Caco-2 (cell line): ENCODE measurements around the gene COL9A3. TPM values are rescaled to one million over a fixed set of nuclear protein-coding genes. Genes with fewer than 3 reads are reported as not detected.
A peak's percentile ranks its signal among the peaks of the same experiment; 100 is the strongest.

ENCODE experiments used
- BruUV-seq: library from RNA; stranded (reverse); fragments of 400-500 nt; replicated peaks from 2 replicates; lab custom pipeline; 2021; lab: Mats Ljungman, UMichigan
- CTCF ChIA-PET: fragments of 300-600 bp; sonication (Branson Sonifier 250); formaldehyde crosslinking; loops from one replicate; lab custom pipeline; 2022; ENCODE audit warnings: antibody characterized with exemption; lab: Charles Lee
- POLR2A ChIA-PET: fragments of 300-600 bp; sonication (Branson Sonifier 250); formaldehyde crosslinking; loops from one replicate; lab custom pipeline; 2022; ENCODE audit warnings: antibody characterized with exemption; lab: Charles Lee
- DNase-seq, 2 experiments: peaks; one replicate each; pipeline versions ENCODE4 v3.0.0 to v3.0.0-alpha.2; 2020 to 2022
- H3K27me3 ChIP-seq: replicated peaks from 2 replicates; pipeline ENCODE4 v1.6.0; 2011; ENCODE audit warnings: low read length; ENCODE audit not compliant: control insufficient read depth, insufficient read depth
- H3K36me3 ChIP-seq: 2 replicates; pipeline ENCODE4 v1.5.1; 2011; ENCODE audit warnings: low read length; ENCODE audit not compliant: control insufficient read depth, insufficient read depth
- H3K4me1 ChIP-seq: fragments of 250-450 bp; sonication (Bioruptor Pico); 2 replicates; pipeline ENCODE4 v1.5.1; 2020; ENCODE audit warnings: mild to moderate bottlenecking
- H3K4me3 ChIP-seq: 2 replicates; pipeline ENCODE4 v1.5.1; 2011; ENCODE audit warnings: low read depth, mild to moderate bottlenecking, control low read depth, low read length
- H3K9me3 ChIP-seq: fragments of 250-450 bp; sonication (Bioruptor Pico); 2 replicates; pipeline ENCODE4 v1.5.1; 2020; ENCODE audit warnings: mild to moderate bottlenecking, moderate library complexity
- H3K27ac Mint-ChIP-seq: one replicate; pipeline ENCODE4 v1.8.0; 2022; ENCODE audit warnings: mixed read lengths; ENCODE audit not compliant: unreplicated experiment
- H3K27me3 Mint-ChIP-seq: one replicate; pipeline ENCODE4 v1.8.0; 2022; ENCODE audit warnings: mixed read lengths; ENCODE audit not compliant: insufficient read depth, unreplicated experiment
- H3K36me3 Mint-ChIP-seq: one replicate; pipeline ENCODE4 v1.8.0; 2022; ENCODE audit warnings: mild to moderate bottlenecking, mixed read lengths; ENCODE audit not compliant: insufficient read depth, unreplicated experiment
- H3K4me1 Mint-ChIP-seq: one replicate; pipeline ENCODE4 v1.8.0; 2022; ENCODE audit warnings: low read depth, mixed read lengths; ENCODE audit not compliant: unreplicated experiment
- H3K4me3 Mint-ChIP-seq: one replicate; pipeline ENCODE4 v1.8.0; 2022; ENCODE audit warnings: mild to moderate bottlenecking, moderate library complexity, mixed read lengths; ENCODE audit not compliant: unreplicated experiment
- H3K9me3 Mint-ChIP-seq: one replicate; pipeline ENCODE4 v1.8.0; 2022; ENCODE audit warnings: mixed read lengths; ENCODE audit not compliant: unreplicated experiment
- CTCF ChIP-seq, 2 experiments: fragments of 200-600 bp in 1 of 2; IDR thresholded peaks; 1 replicate in 1 of 2; 2 replicates in 1 of 2; pipeline versions ENCODE4 v1.5.1 to v1.8.0; 2011 to 2022; ENCODE audit warnings: antibody characterized with exemption in 1 of 2, control low read depth in 1 of 2, inconsistent platforms in 1 of 2, low read depth in 1 of 2, low read length in 1 of 2, mild to moderate bottlenecking in 1 of 2, moderate library complexity in 1 of 2; ENCODE audit not compliant: insufficient read depth in 1 of 2, severe bottlenecking in 1 of 2, unreplicated experiment in 1 of 2
- intact Hi-C: fragments of 100-400 bp; cut with micrococcal nuclease; formaldehyde crosslinking; loops from one replicate; pipeline ENCODE4 v1.10.0; 2022; ENCODE audit not compliant: unreplicated experiment
- total RNA-seq: library from RNA; stranded (reverse); gene quantifications from 2 replicates; pipeline ENCODE4 v1.2.3, GENCODE V29; 2022

COL9A3 gene
- total RNA-seq, 1 experiment from 2014 or later: 6.4 TPM

- CTCF ChIA-PET: interaction anchor here (1.7 kb wide), 1 partner anchor 10 kb away, joined by 8 read pairs; no protein-coding TSS in a partner anchor
- Mint-ChIP-seq H3K36me3 (peaks cover 14% of the 10 kb centered on the region), H3K9me3 (no peaks in the 10 kb centered on the region), H3K4me3 (peak overlapping the region; percentile 42), H3K27ac (no peak overlapping the region), H3K27me3 (no peaks in the 10 kb centered on the region), H3K4me1 (peaks cover 11% of the 10 kb centered on the region)
- no peak overlapping the region for H3K4me3 ChIP-seq
- POLR2A ChIA-PET: no interaction called here
- intact Hi-C loops: no loop called here
- TF ChIP-seq CTCF (IDR thresholded peaks at IDR 0.05; ENCODE audit: insufficient read depth in 1 of 2, low read depth in 1 of 2, low read length in 1 of 2, severe bottlenecking in 1 of 2, unreplicated experiment in 1 of 2): no peak
- H3K9me3 ChIP-seq: no peaks in the 10 kb centered on the region
- BruUV-seq: no TSS peak
- H3K4me1 ChIP-seq: peaks cover 23% of the 10 kb centered on the region
- DNase-seq: no peak
- H3K27me3 ChIP-seq: no peaks in the 10 kb centered on the region
- H3K36me3 ChIP-seq: no peaks in the 10 kb centered on the region
These were observed 1.2 kb downstream of the COL9A3 start for GRCh38 chr20:62817975-62818591.

- no peak overlapping the region for H3K4me3 ChIP-seq
- H3K36me3 Mint-ChIP-seq: peaks cover 14% of the 10 kb centered on the region
- H3K4me3 Mint-ChIP-seq: peak overlapping the region; percentile 42
- ChIA-PET CTCF (no interaction called here), POLR2A (no interaction called here)
- no peaks in the 10 kb centered on the region for H3K9me3 Mint-ChIP-seq
- no peak for DNase-seq
- BruUV-seq: no TSS peak
- no peak overlapping the region for H3K27ac Mint-ChIP-seq
- no peaks in the 10 kb centered on the region for H3K27me3 ChIP-seq
- H3K4me1 ChIP-seq: peaks cover 23% of the 10 kb centered on the region
- intact Hi-C loops: no loop called here
- no peaks in the 10 kb centered on the region for H3K36me3 ChIP-seq
- no peaks in the 10 kb centered on the region for H3K27me3 Mint-ChIP-seq
- no peak for TF ChIP-seq CTCF (IDR thresholded peaks at IDR 0.05; ENCODE audit: insufficient read depth in 1 of 2, low read depth in 1 of 2, low read length in 1 of 2, severe bottlenecking in 1 of 2, unreplicated experiment in 1 of 2)
- H3K9me3 ChIP-seq: no peaks in the 10 kb centered on the region
- peaks cover 11% of the 10 kb centered on the region for H3K4me1 Mint-ChIP-seq
These were observed 2.0 kb downstream of the COL9A3 start for GRCh38 chr20:62818592-62819493.

- Mint-ChIP-seq H3K36me3 (peaks cover 12% of the 10 kb centered on the region), H3K27ac (no peak overlapping the region), H3K27me3 (no peaks in the 10 kb centered on the region), H3K9me3 (no peaks in the 10 kb centered on the region), H3K4me3 (no peak overlapping the region), H3K4me1 (peaks cover 11% of the 10 kb centered on the region)
- POLR2A ChIA-PET: no interaction called here
- CTCF ChIA-PET: interaction anchor here (0.5 kb wide), 1 partner anchor 112 kb away, joined by 7 read pairs; no protein-coding TSS in a partner anchor
- TF ChIP-seq CTCF (IDR thresholded peaks at IDR 0.05; ENCODE audit: insufficient read depth in 1 of 2, low read depth in 1 of 2, low read length in 1 of 2, severe bottlenecking in 1 of 2, unreplicated experiment in 1 of 2): no peak
- no TSS peak for BruUV-seq
- no peaks in the 10 kb centered on the region for H3K9me3 ChIP-seq
- no peaks in the 10 kb centered on the region for H3K36me3 ChIP-seq
- DNase-seq: no peak
- intact Hi-C loops: no loop called here
- peaks cover 27% of the 10 kb centered on the region for H3K4me1 ChIP-seq
- H3K27me3 ChIP-seq: no peaks in the 10 kb centered on the region
- no peak overlapping the region for H3K4me3 ChIP-seq
These were observed 2.8 kb downstream of the COL9A3 start for GRCh38 chr20:62819494-62820174.
